NT2/D1 (cell line): ENCODE results near the gene MANF.

Experiments
- SUZ12 ChIP-seq: IDR thresholded peaks from 2 replicates; pipeline ENCODE4 v1.6.1; 2011; ENCODE audit not compliant: insufficient read length, insufficient read depth; ENCODE audit errors: extremely low read depth
- YY1 ChIP-seq: IDR thresholded peaks from 2 replicates; pipeline ENCODE4 v1.6.1; 2011; ENCODE audit not compliant: insufficient read length, insufficient read depth
- ZNF274 ChIP-seq: IDR thresholded peaks from 2 replicates; pipeline ENCODE4 v1.6.1; 2011; ENCODE audit warnings: mild to moderate bottlenecking, low read depth, low read length

- TF ChIP-seq ZNF274 = no peak
- TF ChIP-seq SUZ12 = no peak
- no peak for TF ChIP-seq YY1
Observed at GRCh38 chr3:51381333-51381705, 3.8 kb upstream of the MANF start.
